ENCODE measurements around the gene SMPD3.

The SMPD3 gene

DNA sequence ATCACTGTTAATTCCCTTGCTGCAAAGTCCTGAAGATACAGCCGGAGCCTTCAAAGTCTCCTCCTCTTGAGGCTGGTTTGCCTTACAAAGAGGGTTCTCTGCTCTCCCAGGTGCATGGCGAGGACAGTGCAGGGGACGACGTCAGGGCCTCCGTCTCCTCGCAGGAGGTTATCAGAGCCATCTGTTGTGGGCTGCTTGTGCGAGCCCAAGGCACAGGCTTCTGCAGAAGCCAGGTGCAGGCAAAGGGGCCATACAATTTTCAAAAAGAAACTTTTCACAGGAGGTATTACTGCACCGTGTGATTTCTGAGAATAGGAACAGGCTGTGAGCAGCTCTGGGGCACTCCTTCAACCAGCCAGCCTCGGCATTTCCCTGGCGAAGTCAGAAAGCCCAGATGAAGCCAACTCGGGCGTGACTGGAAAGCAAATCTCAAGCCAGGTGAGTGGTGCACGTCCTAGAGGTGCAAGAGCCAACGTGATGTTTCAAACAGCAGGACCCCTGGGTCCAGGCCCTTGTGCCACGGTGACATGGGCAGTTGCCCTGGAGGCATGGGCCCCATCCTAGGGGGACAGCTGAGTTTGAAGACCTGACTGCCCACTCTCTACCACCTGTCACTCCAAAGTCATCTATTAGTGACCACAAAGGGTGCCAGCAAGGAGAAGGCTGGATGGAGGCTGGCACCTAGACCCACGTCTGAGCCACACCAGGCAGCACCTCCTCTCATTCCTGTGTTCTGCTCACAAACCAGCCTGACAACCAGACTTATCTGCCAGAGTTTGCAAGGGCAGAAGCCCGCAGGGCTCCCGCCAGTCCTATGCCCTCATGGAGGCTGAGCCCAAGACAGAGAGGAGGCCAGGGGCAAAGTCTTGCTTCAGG is 68.6 kb downstream of the SMPD3 start:
- no peak for DNase-seq

GRCh38 chr16:68378436-68379415 is 69.6 kb downstream of the SMPD3 start:
- no peak for DNase-seq

DNA sequence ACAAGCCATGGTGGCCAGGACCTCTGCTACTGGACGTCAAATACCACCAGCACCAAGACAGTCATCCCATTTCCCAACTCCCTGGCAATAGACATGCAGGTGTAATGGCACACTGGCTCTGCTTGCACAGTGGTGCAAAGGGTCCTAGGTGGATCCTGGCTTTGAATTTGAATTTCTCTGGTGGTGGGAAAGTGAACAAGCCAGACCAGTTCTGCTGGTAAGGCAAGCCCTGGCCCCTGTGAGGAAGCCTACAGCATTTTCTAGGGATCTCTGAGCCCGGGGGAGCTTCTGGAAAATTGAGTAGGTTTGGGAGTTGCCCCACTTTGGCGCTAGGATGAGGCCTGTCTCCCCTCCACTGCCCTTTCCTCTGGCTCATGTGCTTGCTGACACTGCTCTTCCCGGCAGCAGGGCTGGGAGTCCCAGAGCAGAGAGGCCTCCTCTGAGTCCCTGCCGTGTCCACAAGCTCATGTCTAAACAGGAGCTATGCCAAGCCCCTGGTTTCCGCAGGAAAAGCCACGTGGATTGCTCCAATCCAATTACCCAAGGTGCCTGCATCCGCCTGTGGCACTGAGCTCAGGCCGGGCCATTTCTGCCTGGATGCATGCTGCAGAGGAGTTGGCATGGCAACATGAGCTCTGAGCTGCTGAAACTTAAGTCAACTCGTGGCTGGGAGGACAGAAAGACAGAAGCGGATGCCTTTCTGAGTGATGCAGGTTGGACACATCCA is 70.5 kb downstream of the SMPD3 start:
- DNase-seq = no peak

DNA sequence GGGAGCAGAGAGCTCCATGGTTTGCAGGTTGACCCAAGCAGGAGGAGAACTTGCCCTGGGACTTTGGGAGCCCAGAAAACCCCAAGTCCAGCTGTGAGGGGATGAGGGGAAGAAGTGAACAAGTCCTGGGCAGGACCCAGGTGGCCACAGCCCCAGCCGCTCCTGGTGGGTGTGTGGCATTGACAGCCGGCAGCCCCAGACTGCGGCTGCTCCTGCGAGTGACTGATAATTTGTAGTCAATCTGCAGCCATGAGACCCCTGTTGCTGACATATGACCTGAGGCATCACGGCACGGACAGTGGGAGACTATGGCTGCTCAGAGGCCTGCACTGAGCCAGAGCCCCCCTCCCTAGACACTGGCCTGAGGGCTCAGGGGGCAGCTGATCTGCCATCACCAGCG is 71.1 kb downstream of the SMPD3 start:
- no peak for DNase-seq

GRCh38 chr16:68376590-68376989 is 71.7 kb downstream of the SMPD3 start:
- no peak for DNase-seq

- DNase-seq = no peak
Observed at GRCh38 chr16:68375801-68376536, 72.3 kb downstream of the SMPD3 start.

- DNase-seq = no peak
Observed at GRCh38 chr16:68374961-68375660, 73.2 kb downstream of the SMPD3 start.

DNA sequence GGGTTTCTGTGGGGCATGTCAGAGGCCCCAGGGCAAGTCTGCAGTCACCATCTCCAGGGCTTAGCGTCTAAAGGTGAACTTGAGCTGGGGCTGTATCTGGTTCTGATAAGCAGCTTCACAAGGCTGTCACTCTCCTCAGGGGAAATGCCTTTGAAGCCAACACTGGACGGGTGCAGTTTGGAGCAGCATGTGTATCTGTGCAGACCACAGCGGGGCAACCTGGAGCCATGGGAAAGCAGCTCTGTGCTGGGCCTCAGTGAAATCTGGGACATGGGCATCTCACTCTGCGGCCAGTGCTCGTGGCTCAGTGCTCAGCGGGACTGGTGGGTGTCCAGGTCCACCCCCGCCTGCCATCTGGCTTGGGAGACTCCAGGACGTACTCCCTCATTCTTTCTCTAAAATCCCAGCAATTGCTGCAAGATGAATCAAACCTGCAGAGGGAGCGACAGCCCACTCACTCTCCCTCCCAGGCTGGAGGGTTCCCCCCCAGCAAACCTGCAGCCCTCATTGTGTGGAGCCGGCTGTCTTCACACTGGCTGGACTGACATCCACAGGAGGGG is 74.0 kb downstream of the SMPD3 start:
- DNase-seq = no peak

- DNase-seq = no peak
Observed at GRCh38 chr16:68373528-68374245, 74.6 kb downstream of the SMPD3 start.

DNA sequence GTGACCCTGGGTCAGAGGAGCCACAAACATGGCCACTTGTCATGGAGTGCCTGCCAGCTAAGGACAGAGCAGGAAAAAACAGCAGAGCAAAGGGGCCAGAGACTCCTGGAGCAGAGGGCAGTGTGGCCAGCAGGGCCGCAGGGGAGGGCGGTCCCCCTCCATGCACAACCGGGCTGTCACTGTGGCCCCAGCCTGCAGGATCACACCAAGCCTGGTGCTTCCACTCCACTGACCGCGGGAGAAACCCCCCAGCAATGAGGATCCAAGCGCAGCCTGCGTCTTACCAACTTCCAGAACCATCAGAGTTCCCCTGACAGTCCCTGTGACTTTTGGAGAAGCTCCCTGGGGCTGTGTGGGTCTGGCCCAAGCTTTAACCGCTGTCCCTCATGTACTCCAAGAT is 75.5 kb downstream of the SMPD3 start:
- no peak for DNase-seq

- no peak for DNase-seq
Observed at GRCh38 chr16:68372381-68372720, 76.0 kb downstream of the SMPD3 start.

DNA sequence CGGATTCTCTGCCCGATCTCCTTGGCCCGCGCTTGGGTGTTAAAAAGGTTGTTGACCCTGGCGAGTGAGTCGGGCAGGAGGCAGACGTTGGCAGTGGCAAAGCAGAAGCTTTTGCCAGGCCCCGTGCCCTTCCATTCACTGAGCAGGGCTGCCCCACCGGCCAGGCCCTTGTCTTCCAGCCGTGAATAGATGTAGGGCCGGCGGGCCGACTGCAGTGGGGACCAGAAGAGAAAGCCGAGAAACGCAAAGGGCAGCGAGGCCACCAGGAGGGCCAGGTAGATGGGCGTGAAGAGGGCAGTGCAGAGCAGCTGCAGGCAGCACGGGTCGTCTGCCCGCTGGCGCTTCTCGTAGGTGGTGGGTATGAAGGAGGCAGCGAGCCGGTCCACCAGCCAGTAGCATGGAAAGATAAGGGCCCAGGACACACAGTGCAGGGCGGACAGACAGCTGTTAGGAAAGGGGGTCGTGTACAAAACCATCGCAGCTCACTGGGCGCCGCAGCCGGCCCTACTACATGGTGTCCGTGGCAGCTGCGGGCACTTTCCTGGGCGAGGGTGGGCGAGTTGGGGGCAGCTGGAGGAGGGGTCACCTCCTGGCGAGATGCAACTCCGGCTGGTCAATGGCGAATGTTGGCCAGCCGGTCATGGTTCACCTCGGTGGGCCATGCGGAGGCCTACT is 76.5 kb downstream of the SMPD3 start:
- no peak for DNase-seq

- no peak for DNase-seq
Observed at GRCh38 chr16:68371276-68371651, 77.0 kb downstream of the SMPD3 start.

DNA sequence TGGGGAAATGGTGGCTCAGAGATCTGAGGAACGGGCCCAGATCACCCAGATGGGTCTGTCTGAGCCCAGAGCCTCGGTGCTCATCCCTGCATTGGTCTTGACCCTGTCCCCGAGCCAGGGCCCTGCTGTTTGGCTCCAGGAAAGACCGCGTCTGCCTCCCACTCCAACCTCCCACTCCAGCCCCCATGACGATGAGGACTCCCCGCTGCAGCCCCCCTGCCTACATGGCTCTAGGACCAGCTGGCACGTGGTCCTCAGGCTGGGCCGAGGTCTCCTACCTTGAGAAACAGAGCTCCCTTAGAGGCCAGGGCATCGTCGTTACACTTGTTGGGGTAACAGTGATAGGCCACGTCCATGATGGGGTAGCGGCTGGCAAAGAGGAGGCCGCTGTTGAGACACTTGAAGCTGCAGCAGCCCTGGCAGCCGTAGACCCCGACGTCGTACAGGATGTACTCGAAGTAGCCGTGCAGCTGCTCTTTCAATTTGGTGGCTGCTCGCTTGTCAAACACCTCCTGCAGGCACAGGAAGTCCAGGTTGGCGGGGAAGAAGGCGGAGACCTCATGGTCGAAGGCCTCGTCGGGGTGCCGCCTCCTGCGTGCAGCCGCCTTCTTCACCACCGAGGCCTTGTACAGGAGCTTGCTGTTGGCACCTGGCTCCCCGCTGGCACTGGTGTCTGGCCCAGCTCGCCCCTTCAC is 77.6 kb downstream of the SMPD3 start:
- no peak for DNase-seq

- no peak for DNase-seq
Observed at GRCh38 chr16:68369697-68370580, 78.4 kb downstream of the SMPD3 start.

DNA sequence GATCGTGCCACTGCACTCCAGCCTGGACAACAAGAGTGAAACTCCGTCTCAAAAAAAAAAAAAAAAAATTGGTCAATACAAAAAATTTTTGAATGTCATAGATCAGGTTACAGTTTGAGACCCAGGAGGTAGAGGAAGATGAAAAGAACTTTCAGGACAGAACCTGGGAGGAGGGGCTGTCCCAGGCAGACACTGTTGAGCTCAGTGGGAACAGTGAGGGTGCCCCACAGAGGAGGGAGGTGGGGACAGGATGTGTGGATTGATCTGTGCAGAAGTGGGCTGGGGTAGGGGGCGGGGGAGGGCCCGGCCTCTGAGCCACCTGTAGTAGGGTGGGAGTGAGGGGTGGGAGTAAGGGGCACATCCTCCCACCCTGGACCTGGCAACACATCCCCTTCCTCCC is 79.1 kb downstream of the SMPD3 start:
- DNase-seq = no peak

- DNase-seq = no peak
Observed at GRCh38 chr16:68368301-68368888, 79.9 kb downstream of the SMPD3 start.

- no peak for DNase-seq
Observed at GRCh38 chr16:68367891-68368290, 80.4 kb downstream of the SMPD3 start.
